CD4-positive, alpha-beta T cell treated with Interleukin-2 at 100 ng/mL for 4 hours (primary cell): ENCODE measurements around the gene KDM5A.
"Not testable (repeated sequence)": the region's sequence is repeated elsewhere in the genome, so short reads cannot be mapped to it uniquely, and the experiment has no call there.

ENCODE experiments used
- DNase-seq: peaks from one replicate; pipeline ENCODE4 v3.0.0-alpha.2; 2020; ENCODE audit warnings: low spot score

Gene KDM5A

DNA sequence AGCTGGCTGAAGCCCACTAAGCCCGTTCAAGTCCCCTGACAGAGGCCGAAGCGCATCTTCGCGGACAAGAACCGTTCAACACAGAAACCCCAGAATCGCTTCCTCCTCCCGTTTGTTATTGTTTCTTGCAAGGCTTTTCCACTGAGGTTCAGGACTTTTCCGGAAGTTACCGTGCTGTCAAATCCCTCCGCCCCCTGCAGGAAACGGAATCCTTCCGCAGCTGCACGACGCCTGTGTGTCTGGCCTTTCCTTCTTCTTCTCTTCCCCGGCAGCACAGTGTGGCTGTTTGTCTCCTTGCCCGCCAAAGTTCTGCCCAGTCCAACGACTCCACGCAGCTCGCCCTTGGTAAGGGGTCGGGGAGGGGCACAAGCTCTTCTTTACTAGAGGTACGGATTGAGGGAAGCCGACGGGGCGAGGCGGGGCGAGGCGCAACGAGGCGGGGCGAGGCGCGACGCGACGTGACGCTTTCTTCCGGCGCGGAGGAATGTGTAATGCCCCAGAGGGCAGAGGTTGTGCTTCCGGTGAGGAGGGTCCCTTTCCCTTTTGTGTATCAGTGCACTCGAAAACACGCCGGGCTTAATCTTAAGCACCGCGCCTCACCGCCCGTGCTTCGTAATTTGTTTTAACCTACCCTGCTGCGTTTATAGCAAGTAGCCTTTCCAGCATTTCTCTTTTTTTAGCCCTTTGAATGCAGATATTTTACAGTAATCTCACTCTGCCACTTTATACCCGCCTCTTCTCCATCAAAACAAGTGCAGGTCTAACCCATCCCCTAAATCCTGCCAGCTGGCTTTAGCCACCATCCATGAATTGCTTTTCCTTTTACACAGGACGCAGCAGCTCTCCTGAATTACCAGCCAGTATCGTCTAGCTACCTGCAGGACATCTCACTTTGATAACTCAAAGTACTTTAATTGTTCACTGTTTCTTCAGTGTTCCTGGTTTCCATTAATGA is at the start of gene KDM5A:
Gene KDM5A (minus strand): TSS at position 179 of the 955 bp plus-strand sequence. CDS start 229 bp downstream, outside the sequence.
- peak; percentile 92 for DNase-seq

- DNase-seq = not testable (repeated sequence)
Observed at GRCh38 chr12:435737-436136, 46.6 kb upstream of the KDM5A start.

DNA sequence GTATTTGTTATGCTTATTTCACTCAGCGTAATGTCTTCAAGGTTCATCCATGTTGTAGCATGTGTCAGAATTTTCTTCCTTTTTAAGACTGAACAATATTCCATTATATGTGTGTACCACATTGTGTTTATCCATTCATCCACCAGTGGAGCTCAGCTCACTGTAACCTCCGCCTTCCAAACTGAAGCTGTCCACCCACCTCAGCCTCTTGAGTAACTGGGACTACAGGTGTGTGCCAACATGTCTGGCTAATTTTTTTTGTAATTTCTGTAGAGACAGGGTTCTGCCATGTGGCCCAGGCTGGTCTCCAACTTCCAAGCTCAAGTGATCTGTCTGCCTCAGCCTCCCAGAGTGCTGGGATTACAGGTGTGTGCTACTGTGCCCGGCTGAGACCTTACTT is 33.4 kb upstream of the KDM5A start:
- DNase-seq = no peak

- no peak for DNase-seq
Observed at GRCh38 chr12:418432-418831, 29.3 kb upstream of the KDM5A start.

DNA sequence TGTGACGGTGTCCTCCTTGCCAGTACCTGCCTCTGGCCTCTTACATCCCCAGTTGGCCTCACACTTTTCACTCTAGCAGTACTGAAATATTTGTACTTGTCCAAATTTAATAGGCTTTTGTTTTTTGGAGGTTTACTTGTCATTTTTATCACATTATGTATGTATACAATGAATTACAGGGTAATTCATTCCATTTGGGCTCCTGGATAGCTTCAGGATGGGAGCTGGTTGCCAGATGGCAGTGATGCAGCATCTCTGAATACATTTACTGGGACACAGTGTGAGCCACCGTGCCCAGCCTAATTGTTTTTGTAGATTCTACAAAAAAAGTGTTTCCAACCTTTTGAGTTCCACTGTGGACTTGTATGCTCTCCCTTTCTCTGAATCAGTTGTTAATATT is 25.7 kb upstream of the KDM5A start:
- no peak for DNase-seq

GRCh38 chr12:402029-402389 is 12.9 kb upstream of the KDM5A start:
- DNase-seq = no peak

- peak; percentile 95 for DNase-seq
Observed at GRCh38 chr12:401235-402028, 12.3 kb upstream of the KDM5A start, which contains the start of gene CCDC77. TSS of gene CCDC77 (plus strand) at chr12:401644. CDS start at chr12:409384, 7,740 bp downstream.

GRCh38 chr12:400828-401227 is 11.7 kb upstream of the KDM5A start:
- no peak for DNase-seq

DNA sequence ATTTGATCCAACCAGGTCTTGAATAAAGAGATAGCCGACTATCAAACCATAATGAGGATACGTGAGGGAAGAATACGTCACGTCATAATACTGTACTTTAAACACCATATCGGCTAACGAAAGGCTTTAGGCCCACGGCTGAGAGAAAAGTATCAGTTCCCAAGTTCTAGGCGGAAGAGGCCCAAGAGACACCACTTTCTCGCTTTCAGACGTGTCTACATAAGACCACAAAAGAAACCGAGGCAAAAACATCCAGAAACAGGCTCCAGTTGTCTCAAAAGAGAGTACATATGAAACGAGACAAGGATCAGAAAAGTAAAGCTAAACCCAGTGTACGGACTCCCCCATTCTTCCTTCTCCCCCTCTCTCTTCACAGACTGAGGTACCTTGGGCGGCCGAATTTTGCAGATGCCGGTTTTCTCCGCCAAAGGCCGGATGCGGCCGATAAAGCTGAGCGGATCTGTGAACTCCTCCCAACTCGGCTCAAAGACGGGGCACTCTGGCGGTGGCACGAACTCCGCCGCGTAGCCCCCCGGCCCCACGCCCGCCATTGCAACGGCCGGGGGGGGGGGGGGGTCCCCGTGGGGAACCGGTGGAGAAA is 479 bp downstream of the KDM5A start:
- DNase-seq = peak; percentile 39

- no peak for DNase-seq
Observed at GRCh38 chr12:388012-388411, 1.1 kb downstream of the KDM5A start.

DNA sequence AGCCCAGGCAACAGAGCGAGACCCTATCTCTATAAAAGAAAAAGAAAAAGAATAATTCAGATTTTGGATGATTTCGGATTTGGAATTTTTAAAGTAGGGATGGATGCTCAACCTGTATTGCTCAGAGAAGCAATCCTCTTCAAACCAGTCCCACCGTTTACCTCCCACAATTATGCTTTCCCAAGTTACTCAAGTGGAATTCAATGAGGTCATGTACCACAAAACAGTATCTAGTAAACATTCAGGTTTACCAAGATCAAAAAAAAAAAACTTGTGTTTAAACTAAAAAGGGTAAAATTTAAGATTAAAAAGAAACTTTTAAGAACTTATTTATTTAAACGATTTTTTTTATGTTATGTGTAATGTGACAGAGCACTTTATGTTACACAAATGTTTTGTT is 2.5 kb downstream of the KDM5A start:
- DNase-seq = no peak

GRCh38 chr12:370739-371485 is 18.2 kb downstream of the KDM5A start:
- DNase-seq = not testable (repeated sequence)

GRCh38 chr12:367972-368371 is 21.1 kb downstream of the KDM5A start:
- no peak for DNase-seq

DNA sequence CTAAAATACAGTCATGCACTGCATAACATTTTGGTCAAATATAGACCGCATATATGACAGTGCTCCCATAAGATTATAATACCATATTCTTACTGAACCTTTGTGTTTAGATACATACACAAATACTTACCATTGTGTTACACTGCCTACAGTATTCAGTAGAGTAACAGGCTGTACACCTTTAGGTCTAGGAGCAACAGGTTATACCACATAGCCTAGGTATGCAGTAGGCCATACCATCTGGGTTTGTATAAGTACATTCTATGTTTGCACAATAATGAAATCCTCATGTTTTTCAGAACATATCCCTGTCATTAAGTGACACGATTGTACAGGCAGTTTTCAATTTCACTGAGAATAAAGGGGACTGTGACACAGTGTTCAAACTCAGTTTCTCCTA is 22.3 kb downstream of the KDM5A start:
- no peak for DNase-seq

DNA sequence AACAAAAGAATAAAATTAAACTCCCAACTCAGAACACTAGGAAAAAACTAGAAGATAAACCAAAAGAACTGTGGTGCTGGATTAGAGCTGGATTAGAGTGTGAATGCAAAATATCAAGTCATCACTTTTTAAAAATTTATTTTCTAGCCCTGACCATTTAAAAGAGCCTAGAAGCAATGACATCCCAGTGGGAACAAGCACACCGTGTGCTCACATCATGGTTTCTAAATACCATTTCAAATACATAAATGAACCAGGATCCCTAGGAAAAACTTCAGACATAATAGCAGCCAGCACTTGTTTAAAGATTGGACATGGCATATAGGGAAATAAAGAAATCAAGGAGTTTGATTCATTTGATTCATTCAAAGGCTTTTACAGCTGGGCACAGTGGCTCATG is 30.0 kb downstream of the KDM5A start:
- DNase-seq = no peak

DNA sequence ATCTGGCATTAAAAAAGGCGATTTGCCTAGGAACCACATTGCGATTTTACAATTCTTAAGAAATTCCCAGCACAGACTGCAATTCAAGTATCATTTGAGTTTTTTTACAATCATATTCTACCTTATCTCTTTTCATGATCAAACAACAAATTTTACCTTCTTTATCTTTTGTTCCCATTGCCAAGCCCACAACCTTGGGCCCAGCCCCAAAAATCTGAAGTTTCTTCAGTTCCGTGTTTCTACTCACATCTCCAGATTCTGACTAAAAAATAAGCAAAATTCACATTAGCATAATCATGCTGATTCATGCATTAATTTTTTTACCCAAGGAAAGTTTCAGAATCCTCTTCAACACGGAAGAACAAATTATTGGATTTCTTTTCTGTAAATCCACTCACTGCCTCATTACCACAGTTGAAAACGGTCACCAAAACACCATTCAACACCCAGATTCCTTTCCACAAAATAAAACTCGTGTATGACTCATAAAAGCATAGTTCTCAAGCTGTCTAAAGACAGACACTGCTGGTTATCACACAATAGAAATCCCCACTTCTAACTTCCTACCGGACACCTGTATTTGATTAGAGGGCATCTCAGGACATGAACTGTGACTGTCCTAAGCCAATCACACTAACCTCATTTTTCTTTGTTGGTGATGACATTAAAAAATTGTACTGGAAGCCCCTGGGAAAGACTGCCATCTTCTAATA is 32.7 kb downstream of the KDM5A start:
- no peak for DNase-seq

DNA sequence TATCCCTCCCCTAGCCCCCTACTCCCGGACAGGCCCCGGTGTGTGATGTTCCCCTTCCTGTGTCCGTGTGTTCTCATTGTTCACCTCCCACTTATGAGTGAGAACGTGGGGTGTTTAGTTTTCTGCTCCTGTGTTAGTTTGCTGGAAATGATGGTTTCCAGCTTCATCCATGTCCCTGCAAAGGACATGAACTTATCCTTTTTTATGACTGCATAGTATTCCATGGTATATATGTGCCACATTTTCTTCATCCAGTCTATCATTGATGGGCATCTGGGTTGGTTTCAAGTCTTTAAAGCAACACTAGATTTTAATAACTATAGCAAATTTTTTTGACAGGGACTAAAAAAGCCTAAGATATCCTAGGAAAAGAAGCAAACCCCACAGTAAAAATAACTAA is 37.9 kb downstream of the KDM5A start:
- not testable (repeated sequence) for DNase-seq

DNA sequence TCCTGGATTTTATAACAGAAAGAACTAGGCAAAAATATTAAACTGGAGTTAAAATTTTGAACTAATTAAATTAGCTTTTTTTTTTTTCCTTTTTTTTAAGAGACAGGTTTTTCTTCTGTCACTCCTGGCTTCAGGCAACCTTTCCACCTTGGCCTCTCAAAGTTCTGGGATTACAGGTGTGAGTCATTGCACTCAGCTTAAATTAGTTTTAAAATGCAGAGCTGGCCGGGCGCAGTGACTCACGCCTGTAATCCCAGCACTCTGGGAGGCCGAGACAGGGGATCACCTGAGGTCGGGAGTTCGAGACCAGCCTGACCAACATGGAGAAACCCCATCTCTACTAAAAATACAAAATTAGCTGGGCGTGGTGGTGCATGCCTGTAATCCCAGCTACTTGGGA is 39.5 kb downstream of the KDM5A start:
- DNase-seq = not testable (repeated sequence)

DNA sequence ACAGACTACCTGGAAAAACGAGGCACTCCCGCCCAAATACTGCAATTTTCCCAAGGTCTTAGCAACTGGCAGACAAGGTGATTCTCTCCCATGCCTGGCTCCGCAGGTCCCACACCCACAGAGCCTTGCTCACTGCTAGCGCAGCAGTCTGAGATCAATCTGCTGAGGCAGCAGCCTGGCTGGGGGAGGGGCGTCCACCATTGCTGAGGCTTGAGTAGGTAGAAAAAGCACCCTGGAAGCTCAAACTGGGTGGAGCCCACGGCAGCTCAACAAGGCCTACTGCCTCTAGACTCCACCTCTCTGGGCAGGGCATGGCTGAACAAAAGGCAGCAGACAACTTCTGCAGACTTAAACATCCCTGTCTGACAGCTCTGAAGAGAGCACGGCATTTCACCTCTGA is 46.1 kb downstream of the KDM5A start:
- not testable (repeated sequence) for DNase-seq

DNA sequence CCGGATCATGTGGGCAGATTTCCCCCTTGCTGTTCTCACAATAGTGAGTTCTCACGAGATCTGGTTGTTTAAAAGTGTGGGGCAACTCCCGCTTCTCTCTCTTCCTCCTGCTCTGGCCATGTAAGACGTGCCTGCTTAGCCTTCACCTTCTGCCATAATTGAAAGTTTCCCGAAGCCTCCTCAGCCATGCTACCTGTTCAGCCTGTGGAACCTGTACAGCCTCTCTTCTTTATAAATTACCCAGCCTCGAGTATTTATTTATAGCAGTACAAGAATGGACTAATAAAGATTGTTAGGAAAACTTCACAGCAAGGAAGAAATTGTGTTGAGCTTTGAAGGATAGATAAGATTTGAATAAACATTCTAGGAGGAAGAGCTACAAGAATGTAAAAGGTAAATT is 52.1 kb downstream of the KDM5A start:
- DNase-seq = no peak

DNA sequence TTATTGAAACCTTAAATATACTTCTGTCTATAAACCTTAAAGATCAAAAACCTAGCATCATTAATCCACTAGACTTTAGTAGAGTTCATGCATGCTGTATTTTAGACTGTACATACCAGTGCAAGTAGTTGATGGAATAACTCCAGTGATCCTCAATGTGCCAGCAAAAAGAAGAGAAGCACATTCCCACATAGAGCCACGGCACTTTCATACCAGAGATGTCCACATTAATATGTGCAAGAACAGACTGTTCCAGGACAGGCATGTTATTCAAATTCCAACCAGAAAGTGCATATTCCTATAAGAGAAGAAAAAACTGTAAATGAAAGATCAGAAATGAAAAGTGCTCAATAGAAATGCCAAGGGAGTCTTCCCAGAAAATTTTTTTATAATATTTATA is 55.0 kb downstream of the KDM5A start:
- no peak for DNase-seq
